Measurements from ENCODE around the gene SYP.
"Not testable (repeated sequence)": the region's sequence is repeated elsewhere in the genome, so short reads cannot be mapped to it uniquely, and the experiment has no call there.

The SYP gene

GRCh38 chrX:49189606-49190005, 10.4 kb downstream of the SYP start:
- no peak for DNase-seq (ENCODE audit: low spot score)

- no peak for DNase-seq (ENCODE audit: low spot score)
These were observed 11.4 kb downstream of the SYP start for GRCh38 chrX:49188468-49189076.

GRCh38 chrX:49187526-49187925, 12.5 kb downstream of the SYP start:
- DNase-seq (ENCODE audit: low spot score) = no peak

GRCh38 chrX:49187028-49187394, 13.0 kb downstream of the SYP start:
- DNase-seq (ENCODE audit: low spot score) = no peak

GRCh38 chrX:49186125-49187027, 13.6 kb downstream of the SYP start, which contains the start of gene PRICKLE3:
PRICKLE3 (minus strand) TSS chrX:49186373; CDS start chrX:49186297, 76 bp downstream.
- peak; percentile 37 for DNase-seq (ENCODE audit: low spot score)

- DNase-seq (ENCODE audit: low spot score) = peak; percentile 49
These were observed 15.4 kb downstream of the SYP start for GRCh38 chrX:49184294-49185281.

GRCh38 chrX:49183701-49184281, 16.2 kb downstream of the SYP start:
- DNase-seq (ENCODE audit: low spot score) = no peak

GRCh38 chrX:49179358-49179757, 20.6 kb downstream of the SYP start:
- no peak for DNase-seq (ENCODE audit: low spot score)

- no peak for DNase-seq (ENCODE audit: low spot score)
These were observed 21.5 kb downstream of the SYP start for GRCh38 chrX:49178537-49178936.

- peak; percentile 43 for DNase-seq (ENCODE audit: low spot score)
These were observed 22.0 kb downstream of the SYP start for GRCh38 chrX:49177873-49178480.

GRCh38 chrX:49177338-49177833, 22.6 kb downstream of the SYP start:
- DNase-seq (ENCODE audit: low spot score) = peak; percentile 91

GRCh38 chrX:49176421-49177326, 23.3 kb downstream of the SYP start:
- peak; percentile 78 for DNase-seq (ENCODE audit: low spot score)

- DNase-seq (ENCODE audit: low spot score) = no peak
These were observed 24.3 kb downstream of the SYP start for GRCh38 chrX:49175435-49176274.

- no peak for DNase-seq (ENCODE audit: low spot score)
These were observed 25.3 kb downstream of the SYP start for GRCh38 chrX:49174723-49175122.

- DNase-seq (ENCODE audit: low spot score) = not testable (repeated sequence)
These were observed 26.4 kb downstream of the SYP start for GRCh38 chrX:49173544-49173943.

GRCh38 chrX:49172280-49172780, 27.7 kb downstream of the SYP start:
- peak; percentile 90 for DNase-seq (ENCODE audit: low spot score)

GRCh38 chrX:49171752-49172279, 28.2 kb downstream of the SYP start, which contains the start of gene PLP2:
PLP2 (plus strand) TSS chrX:49171898; CDS start chrX:49172001, 103 bp downstream.
- no peak for DNase-seq (ENCODE audit: low spot score)

- no peak for DNase-seq (ENCODE audit: low spot score)
These were observed 32.3 kb downstream of the SYP start for GRCh38 chrX:49167740-49168108.

Measured in hematopoietic multipotent progenitor cell treated with erythropoietin and hydrocortisone succinate and interleukin-3 and kit ligand, for 15 days (in vitro differentiated cells).